Neural cell (in vitro differentiated cells): ENCODE results near the gene SLC41A3. TPM values are rescaled to one million over a fixed set of nuclear protein-coding genes. Genes with fewer than 3 reads are reported as not detected.

Experiments
- H2AFZ ChIP-seq: fragments of 200-600, 300-800 bp; sonication (generic), shearing (Covaris generic); 2 replicates; pipeline ENCODE4 v1.6.0; 2014; ENCODE audit warnings: low read depth, mild to moderate bottlenecking, antibody characterized with exemption, low read length, moderate library complexity
- H3F3A ChIP-seq: fragments of 200-600 bp; shearing (Covaris generic); 2 replicates; pipeline ENCODE4 v1.6.1; 2016; ENCODE audit warnings: mild to moderate bottlenecking, moderate library complexity, mixed read lengths, antibody characterized with exemption, low read length; ENCODE audit not compliant: insufficient read depth, poor library complexity, severe bottlenecking
- H3K27ac ChIP-seq: fragments of 200-600, 300-800 bp; sonication (generic), shearing (Covaris generic); 2 replicates; pipeline ENCODE4 v1.5.1; 2014; ENCODE audit warnings: mild to moderate bottlenecking, low read length, moderate library complexity
- H3K27me3 ChIP-seq: fragments of 300-800, 200-600 bp; sonication (generic), shearing (Covaris generic); 2 replicates; pipeline ENCODE4 v1.6.0; 2014; ENCODE audit warnings: mild to moderate bottlenecking, low read depth, low read length, moderate library complexity; ENCODE audit not compliant: insufficient read depth
- H3K36me3 ChIP-seq: fragments of 300-800, 200-600 bp; sonication (generic), shearing (Covaris generic); 2 replicates; pipeline ENCODE4 v1.5.1; 2014; ENCODE audit warnings: mild to moderate bottlenecking, antibody characterized with exemption, low read length, moderate library complexity; ENCODE audit not compliant: insufficient read depth
- H3K4me2 ChIP-seq: fragments of 300-800, 200-600 bp; sonication (generic), shearing (Covaris generic); 2 replicates; pipeline ENCODE4 v1.6.0; 2014; ENCODE audit warnings: mild to moderate bottlenecking, low read length
- H3K4me3 ChIP-seq: fragments of 300-800, 200-600 bp; sonication (generic), shearing (Covaris generic); 2 replicates; pipeline ENCODE4 v1.5.1; 2014; ENCODE audit warnings: mild to moderate bottlenecking, low read length, moderate library complexity
- H3K79me2 ChIP-seq: fragments of 200-600 bp; shearing (Covaris generic); replicated peaks from 2 replicates; pipeline ENCODE4 v1.6.0; 2014; ENCODE audit warnings: mild to moderate bottlenecking, low read length, moderate library complexity; ENCODE audit not compliant: insufficient read depth
- H3K9ac ChIP-seq: fragments of 300-800, 200-600 bp; sonication (generic), shearing (Covaris generic); 2 replicates; pipeline ENCODE4 v1.6.1; 2016; ENCODE audit warnings: mild to moderate bottlenecking, low read length, mixed read lengths
- H3K9me2 ChIP-seq: fragments of 200-600 bp; shearing (Covaris generic); 2 replicates; pipeline ENCODE4 v1.6.1; 2016; ENCODE audit warnings: mild to moderate bottlenecking, low read length, mixed read lengths; ENCODE audit not compliant: insufficient read depth
- H3K9me3 ChIP-seq: fragments of 200-600, 300-800 bp; sonication (generic), shearing (Covaris generic); 2 replicates; pipeline ENCODE4 v1.6.1; 2016; ENCODE audit warnings: mild to moderate bottlenecking, mixed run types, low read length, moderate library complexity, mixed read lengths
- H4K20me1 ChIP-seq: fragments of 200-600 bp; shearing (Covaris generic); 2 replicates; pipeline ENCODE4 v1.6.1; 2016; ENCODE audit warnings: mild to moderate bottlenecking, mixed run types; ENCODE audit not compliant: insufficient read depth
- CTCF ChIP-seq: fragments of 450-650 bp; IDR thresholded peaks from 2 replicates; pipeline ENCODE4 v1.5.1; 2014; ENCODE audit warnings: antibody characterized with exemption, mild to moderate bottlenecking, moderate library complexity; ENCODE audit not compliant: poor library complexity, severe bottlenecking
- EP300 ChIP-seq: fragments of 450-650 bp; conservative IDR thresholded peaks from 2 replicates; pipeline ENCODE4 v1.6.1; 2014; ENCODE audit warnings: antibody characterized with exemption, mild to moderate bottlenecking, moderate library complexity; ENCODE audit not compliant: poor library complexity, severe bottlenecking
- EZH2 ChIP-seq: fragments of 200-600, 300-800 bp; shearing (Covaris generic), sonication (generic); IDR thresholded peaks from 2 replicates; pipeline ENCODE4 v1.6.1; 2014; ENCODE audit warnings: antibody characterized with exemption, low read length, borderline replicate concordance, mild to moderate bottlenecking; ENCODE audit not compliant: insufficient read depth, poor library complexity, severe bottlenecking
- MXI1 ChIP-seq: fragments of 450-650 bp; conservative IDR thresholded peaks from 2 replicates; pipeline ENCODE4 v1.6.1; 2014; ENCODE audit warnings: antibody characterized with exemption, mild to moderate bottlenecking; ENCODE audit not compliant: poor library complexity, severe bottlenecking
- POLR2AphosphoS5 ChIP-seq: IDR thresholded peaks from 2 replicates; pipeline ENCODE4 v1.6.1; 2012
- RAD21 ChIP-seq: fragments of 450-650 bp; conservative IDR thresholded peaks from 2 replicates; pipeline ENCODE4 v1.6.1; 2014; ENCODE audit warnings: antibody characterized with exemption, mild to moderate bottlenecking, moderate library complexity
- REST ChIP-seq: IDR thresholded peaks from 2 replicates; pipeline ENCODE4 v1.6.1; 2012; ENCODE audit warnings: borderline replicate concordance
- SMC3 ChIP-seq: fragments of 450-650 bp; conservative IDR thresholded peaks from 2 replicates; pipeline ENCODE4 v1.6.1; 2014; ENCODE audit warnings: antibody characterized with exemption, mild to moderate bottlenecking, moderate library complexity; ENCODE audit not compliant: poor library complexity
- TAF1 ChIP-seq: IDR thresholded peaks from 2 replicates; pipeline ENCODE4 v1.6.1; 2012; ENCODE audit warnings: low read depth
- polyA plus RNA-seq: library from polyadenylated mRNA; depleted of rRNA; stranded (reverse); fragments of >200 nt; gene quantifications from 2 replicates; pipeline ENCODE4 v1.2.3, GENCODE V29; 2014

SLC41A3 gene
- polyA plus RNA-seq, 1 donor from 2014 or later = 80.0 TPM

GRCh38 chr3:126127904-126128303, 44.0 kb upstream of the SLC41A3 start:
- no peaks in the 10 kb centered on the region for H3K9me3 ChIP-seq
- H3K4me3 ChIP-seq = no peak overlapping the region
- H3K9me2 ChIP-seq = no peaks in the 10 kb centered on the region
- no peak overlapping the region for H3K27ac ChIP-seq
- H3F3A ChIP-seq = no peaks in the 10 kb centered on the region
- TF ChIP-seq REST = no peak
- TF ChIP-seq SMC3 = no peak
- no peak for TF ChIP-seq MXI1
- TF ChIP-seq POLR2AphosphoS5 = no peak
- no peak for TF ChIP-seq RAD21
- no peak for TF ChIP-seq EP300
- TF ChIP-seq EZH2 = no peak
- no peak for TF ChIP-seq CTCF
- no peak for TF ChIP-seq TAF1
- H3K27me3 ChIP-seq = no peaks in the 10 kb centered on the region
- no peaks in the 10 kb centered on the region for H3K79me2 ChIP-seq
- H3K9ac ChIP-seq = no peak overlapping the region
- no peaks in the 10 kb centered on the region for H4K20me1 ChIP-seq
- H3K4me2 ChIP-seq = no peak overlapping the region
- no peaks in the 10 kb centered on the region for H3K36me3 ChIP-seq
- no peak overlapping the region for H2AFZ ChIP-seq

GRCh38 chr3:126127452-126127851, 43.5 kb upstream of the SLC41A3 start:
- H3K9me3 ChIP-seq = no peaks in the 10 kb centered on the region
- H3K9me2 ChIP-seq = no peaks in the 10 kb centered on the region
- no peak overlapping the region for H2AFZ ChIP-seq
- H3F3A ChIP-seq = no peaks in the 10 kb centered on the region
- no peak overlapping the region for H3K4me2 ChIP-seq
- no peak overlapping the region for H3K9ac ChIP-seq
- no peaks in the 10 kb centered on the region for H3K79me2 ChIP-seq
- H3K27me3 ChIP-seq = no peaks in the 10 kb centered on the region
- H3K4me3 ChIP-seq = no peak overlapping the region
- H3K27ac ChIP-seq = no peak overlapping the region
- no peaks in the 10 kb centered on the region for H4K20me1 ChIP-seq
- TF ChIP-seq MXI1 (no peak), TAF1 (no peak), REST (no peak), POLR2AphosphoS5 (no peak), EP300 (no peak)
- no peaks in the 10 kb centered on the region for H3K36me3 ChIP-seq
